GM12892 (cell line): ENCODE results near the gene CCDC33.

Source experiments
- POLR2A ChIP-seq: IDR thresholded peaks from 2 replicates; pipeline ENCODE4 v1.6.1; 2011; ENCODE audit warnings: low read depth, low read length, control low read depth
- POLR2AphosphoS5 ChIP-seq: IDR thresholded peaks from 2 replicates; pipeline ENCODE4 v1.6.1; 2011; ENCODE audit warnings: low read depth, low read length, control low read depth
- TAF1 ChIP-seq: IDR thresholded peaks from 2 replicates; pipeline ENCODE4 v1.6.1; 2011; ENCODE audit warnings: low read depth, mild to moderate bottlenecking, control low read depth, low read length, borderline replicate concordance

- no peak for TF ChIP-seq POLR2A
- no peak for TF ChIP-seq TAF1
- no peak for TF ChIP-seq POLR2AphosphoS5
Observed at GRCh38 chr15:74265046-74265639, 29.0 kb downstream of the CCDC33 start.
